Activated CD4-positive, alpha-beta T cell treated with anti-CD3 and anti-CD28 coated beads for 36 hours (primary cell): ENCODE results near the gene NETO2. TPM values are rescaled to one million over a fixed set of nuclear protein-coding genes. Genes with fewer than 3 reads are reported as not detected.
A peak's percentile ranks its signal among the peaks of the same experiment; 100 is the strongest.
"Not testable (repeated sequence)": the region's sequence is repeated elsewhere in the genome, so short reads cannot be mapped to it uniquely, and the experiment has no call there.

Experiments
- ATAC-seq: fragments of 200-7000 bp; cut with Tn5 transposase; one replicate; pipeline ENCODE4 v1.10.0; 2021; ENCODE audit warnings: mild to moderate bottlenecking, moderate library complexity
- CTCF ChIA-PET: fragments of 350-600 bp; sonication (Branson Sonifier 250); formaldehyde crosslinking; loops from one replicate; lab custom pipeline; 2021; ENCODE audit warnings: antibody characterized with exemption; lab: Charles Lee
- POLR2A ChIA-PET: fragments of 350-600 bp; sonication (Branson Sonifier 250); formaldehyde crosslinking; loops from one replicate; lab custom pipeline; 2021; ENCODE audit warnings: antibody characterized with exemption, inconsistent platforms; lab: Charles Lee
- DNase-seq: peaks from one replicate; pipeline ENCODE4 v3.0.0-alpha.2; 2020
- H3K27ac Mint-ChIP-seq: one replicate; pipeline ENCODE4 v1.8.0; 2021; ENCODE audit warnings: mixed read lengths
- H3K27me3 Mint-ChIP-seq: one replicate; pipeline ENCODE4 v1.8.0; 2021; ENCODE audit warnings: mixed read lengths
- H3K36me3 Mint-ChIP-seq: one replicate; pipeline ENCODE4 v1.8.0; 2021; ENCODE audit warnings: low read depth, mixed read lengths
- H3K4me1 Mint-ChIP-seq: one replicate; pipeline ENCODE4 v1.8.0; 2021; ENCODE audit warnings: mixed read lengths
- H3K4me3 Mint-ChIP-seq: one replicate; pipeline ENCODE4 v1.8.0; 2021; ENCODE audit warnings: mild to moderate bottlenecking, moderate library complexity, mixed read lengths
- H3K9me3 Mint-ChIP-seq: one replicate; pipeline ENCODE4 v1.8.0; 2021; ENCODE audit warnings: low read depth, mixed read lengths
- intact Hi-C, 2 experiments: fragments of 100-400 bp; cut with DNase I in 1 of 2; cut with micrococcal nuclease in 1 of 2; formaldehyde crosslinking; loops; one replicate each; pipeline versions ENCODE4 v1.14.2 to v1.15.1; 2022 to 2024; cut with DNase I, micrococcal nuclease
- total RNA-seq, 2 experiments: library from RNA; stranded (reverse); gene quantifications; one replicate each; pipeline ENCODE4 v1.2.3, GENCODE V29; 2021

NETO2 gene
- total RNA-seq, 2 experiments from 2014 or later, result 4.4 to 5.7 TPM

- no peak for ATAC-seq
- no peak overlapping the region for H3K27ac Mint-ChIP-seq
- ChIA-PET CTCF (interaction anchor here (1.2 to 2.2 kb wide), 2 partner anchors 8 to 21 kb away, joined by 3 to 7 read pairs; no protein-coding TSS in a partner anchor), POLR2A (no interaction called here)
- no peaks in the 10 kb centered on the region for H3K36me3 Mint-ChIP-seq
- intact Hi-C loops, result no loop called here
- DNase-seq, result no peak
- H3K4me3 Mint-ChIP-seq, result no peak overlapping the region
- H3K27me3 Mint-ChIP-seq, result no peaks in the 10 kb centered on the region
- no peaks in the 10 kb centered on the region for H3K9me3 Mint-ChIP-seq
- peaks cover 31% of the 10 kb centered on the region for H3K4me1 Mint-ChIP-seq
Measured at GRCh38 chr16:47134550-47134949, 9.2 kb downstream of the NETO2 start.

- H3K4me1 Mint-ChIP-seq, result peaks cover 19% of the 10 kb centered on the region
- ChIA-PET POLR2A (no interaction called here), CTCF (interaction anchor here (0.6 to 0.7 kb wide), 2 partner anchors 28 to 183 kb away, joined by 3 read pairs; no protein-coding TSS in a partner anchor)
- H3K9me3 Mint-ChIP-seq, result no peaks in the 10 kb centered on the region
- no peak overlapping the region for H3K27ac Mint-ChIP-seq
- no peak for DNase-seq
- H3K36me3 Mint-ChIP-seq, result peaks cover 2% of the 10 kb centered on the region
- no peak for ATAC-seq
- H3K4me3 Mint-ChIP-seq, result no peak overlapping the region
- H3K27me3 Mint-ChIP-seq, result no peaks in the 10 kb centered on the region
- intact Hi-C loops, result no loop called here
Measured at GRCh38 chr16:47132308-47132707, 11.4 kb downstream of the NETO2 start.

DNA sequence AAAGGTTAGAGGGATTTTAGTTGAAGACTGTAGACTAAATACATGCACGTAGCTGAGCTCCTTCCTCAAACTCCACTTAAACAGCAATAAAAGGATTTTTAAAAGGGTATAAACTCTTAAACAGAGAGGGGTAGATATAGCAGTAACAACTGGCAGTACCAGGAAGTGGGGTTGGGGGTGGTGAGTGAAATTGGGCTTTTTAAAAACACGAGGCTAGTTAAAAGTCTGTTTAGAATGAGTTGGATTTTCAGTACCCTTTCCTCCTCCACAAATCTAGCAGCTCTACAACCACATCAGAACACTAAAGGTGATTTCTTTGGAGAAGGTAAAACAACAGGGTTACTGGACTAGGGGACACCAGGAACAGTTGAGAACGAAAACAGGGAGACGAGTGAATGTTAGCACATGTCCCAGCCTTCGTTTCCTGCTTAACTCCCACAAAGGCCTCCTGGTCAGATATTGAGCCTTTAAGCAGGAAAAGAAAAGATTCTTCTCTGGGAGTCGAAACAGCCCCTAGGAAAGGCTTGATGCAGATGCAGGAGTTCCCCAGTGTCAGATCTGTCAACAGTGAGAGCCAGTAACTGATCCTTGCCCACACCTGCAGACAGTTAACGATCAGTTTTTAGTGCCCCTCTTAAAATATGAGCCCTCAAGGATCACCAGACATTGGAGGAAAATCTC, 13.8 kb downstream of the NETO2 start:
- H3K9me3 Mint-ChIP-seq, result no peaks in the 10 kb centered on the region
- peaks cover 11% of the 10 kb centered on the region for H3K4me1 Mint-ChIP-seq
- ChIA-PET POLR2A (no interaction called here), CTCF (interaction anchor here (0.7 to 2.7 kb wide), 2 partner anchors 12 to 73 kb away, joined by 4 to 24 read pairs; no protein-coding TSS in a partner anchor)
- peaks cover 5% of the 10 kb centered on the region for H3K36me3 Mint-ChIP-seq
- no peaks in the 10 kb centered on the region for H3K27me3 Mint-ChIP-seq
- intact Hi-C loops, result no loop called here
- ATAC-seq, result peak; percentile 39
- no peak for DNase-seq
- peak overlapping the region; percentile 22 for H3K27ac Mint-ChIP-seq
- no peak overlapping the region for H3K4me3 Mint-ChIP-seq

DNA sequence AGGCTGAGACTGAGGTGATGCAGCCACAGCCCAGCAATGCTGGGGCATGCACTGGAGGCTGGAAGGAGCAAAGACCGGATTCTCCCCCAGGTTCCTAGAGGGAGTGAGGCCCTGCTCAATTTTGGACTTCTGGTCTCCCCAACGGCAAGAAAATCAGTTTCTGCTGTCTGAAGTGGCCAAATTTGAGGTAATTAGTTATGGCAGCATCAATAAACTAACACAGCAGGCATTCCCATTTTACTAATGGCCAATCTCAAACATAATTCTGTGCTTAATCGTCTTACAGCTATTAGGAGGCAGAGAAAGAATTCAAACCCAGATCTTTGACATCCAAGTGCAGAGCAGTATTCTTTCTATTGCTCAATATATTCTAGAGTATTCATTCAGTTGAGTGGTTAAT, 16.2 kb downstream of the NETO2 start:
- CTCF ChIA-PET, result interaction anchor here (1.0 to 1.2 kb wide), 3 partner anchors 14 to 310 kb away, joined by 3 read pairs; no protein-coding TSS in a partner anchor
- Mint-ChIP-seq H3K4me3 (no peak overlapping the region), H3K9me3 (no peaks in the 10 kb centered on the region), H3K36me3 (peaks cover 7% of the 10 kb centered on the region), H3K27ac (no peak overlapping the region), H3K27me3 (no peaks in the 10 kb centered on the region), H3K4me1 (peaks cover 8% of the 10 kb centered on the region)
- POLR2A ChIA-PET, result no interaction called here
- intact Hi-C loops, result no loop called here
- ATAC-seq (no peak), DNase-seq (no peak)

DNA sequence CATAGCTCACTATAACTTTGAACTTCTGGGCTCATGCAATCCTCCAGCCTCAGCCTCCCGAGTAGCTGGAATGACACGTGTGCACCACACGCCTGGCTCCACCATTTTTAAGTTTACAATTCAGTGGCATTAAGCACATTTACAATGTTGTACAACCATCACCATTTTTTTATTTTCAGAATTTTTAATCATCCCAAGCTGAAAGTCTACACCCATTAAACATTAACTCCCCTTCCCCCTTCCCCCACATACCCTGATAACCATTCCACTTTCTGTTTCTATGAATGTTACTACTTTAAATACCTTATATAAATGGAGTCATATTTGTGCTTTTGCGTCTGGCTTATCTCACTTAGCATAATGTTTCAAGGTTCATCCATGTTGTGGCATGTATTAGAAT, 18.0 kb downstream of the NETO2 start:
- Mint-ChIP-seq H3K9me3 (no peaks in the 10 kb centered on the region), H3K27me3 (no peaks in the 10 kb centered on the region), H3K4me3 (no peak overlapping the region), H3K4me1 (peaks cover 8% of the 10 kb centered on the region), H3K36me3 (peaks cover 14% of the 10 kb centered on the region), H3K27ac (no peak overlapping the region)
- ATAC-seq (no peak), DNase-seq (no peak)
- intact Hi-C loops, result no loop called here
- ChIA-PET POLR2A (no interaction called here), CTCF (interaction anchor here (1.1 to 2.1 kb wide), 4 partner anchors 16 to 1497 kb away, joined by 3 to 6 read pairs (median 5); partner anchors contain the start of gene NETO2)

DNA sequence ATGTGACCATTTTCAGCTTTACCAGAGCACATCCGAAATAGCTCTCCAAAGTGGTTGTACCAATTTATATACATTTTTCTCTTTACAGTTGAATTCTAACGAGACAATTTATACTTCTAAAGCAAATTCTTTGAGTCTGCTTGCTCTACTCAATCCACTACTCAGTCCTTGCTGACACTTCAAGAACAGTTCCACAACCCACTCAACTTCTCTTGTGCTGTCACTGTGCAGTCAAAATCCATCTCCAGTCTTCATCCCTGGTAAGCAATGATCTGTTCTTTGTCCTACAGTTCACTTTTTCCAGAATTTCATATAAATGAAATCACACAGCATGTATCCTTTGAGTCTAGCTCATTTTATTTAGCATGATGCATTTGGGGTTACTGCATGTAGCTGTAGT, 30.6 kb downstream of the NETO2 start:
- POLR2A ChIA-PET, result interaction anchor here (1.4 kb wide), 1 partner anchor 29 kb away, joined by 5 read pairs; no protein-coding TSS in a partner anchor
- DNase-seq (no peak), ATAC-seq (peak; percentile 42)
- CTCF ChIA-PET, result interaction anchor here (0.6 to 2.1 kb wide), 7 partner anchors 20 to 1011 kb away, joined by 3 to 11 read pairs (median 4); partner anchors contain the start of gene NETO2
- peaks cover 6% of the 10 kb centered on the region for H3K27me3 Mint-ChIP-seq
- H3K4me1 Mint-ChIP-seq, result peaks cover 25% of the 10 kb centered on the region
- H3K36me3 Mint-ChIP-seq, result peaks cover 14% of the 10 kb centered on the region
- H3K4me3 Mint-ChIP-seq, result no peak overlapping the region
- intact Hi-C loops, result loop anchor here in 1 of 2 experiments (1.0 to 10.0 kb wide), 6 partner anchors 76 to 1344 kb away; partner anchors contain the start of gene DNAJA2
- H3K27ac Mint-ChIP-seq, result no peak overlapping the region
- no peaks in the 10 kb centered on the region for H3K9me3 Mint-ChIP-seq

DNA sequence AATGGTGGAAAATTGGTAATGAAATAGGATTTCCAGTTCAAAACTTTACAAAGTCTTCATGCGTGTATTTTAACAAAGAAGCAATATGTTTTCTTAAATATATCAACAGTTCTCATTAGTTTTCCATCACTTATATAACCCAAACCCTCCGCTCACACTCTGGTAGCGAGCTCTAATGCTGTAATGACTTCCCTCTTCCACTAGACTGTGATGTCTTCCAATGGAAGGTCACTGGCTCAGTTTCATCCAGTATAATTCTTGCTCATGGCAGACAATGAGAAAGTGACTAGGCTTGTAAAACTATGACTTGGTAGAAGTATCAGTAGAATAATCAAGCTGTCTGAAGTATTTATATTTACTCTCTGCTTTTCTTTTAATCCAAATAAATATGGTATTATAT, 32.8 kb downstream of the NETO2 start:
- no peaks in the 10 kb centered on the region for H3K9me3 Mint-ChIP-seq
- peaks cover 23% of the 10 kb centered on the region for H3K4me1 Mint-ChIP-seq
- peaks cover 10% of the 10 kb centered on the region for H3K36me3 Mint-ChIP-seq
- H3K4me3 Mint-ChIP-seq, result no peak overlapping the region
- ATAC-seq, result no peak
- no peak for DNase-seq
- POLR2A ChIA-PET, result no interaction called here
- H3K27ac Mint-ChIP-seq, result no peak overlapping the region
- CTCF ChIA-PET, result interaction anchor here (0.5 to 1.6 kb wide), 4 partner anchors 31 to 961 kb away, joined by 3 to 12 read pairs (median 4); partner anchors contain the start of gene DNAJA2
- peaks cover 3% of the 10 kb centered on the region for H3K27me3 Mint-ChIP-seq
- intact Hi-C loops, result loop anchor here in 1 of 2 experiments (5.0 to 10.0 kb wide), 4 partner anchors 74 to 1346 kb away; no protein-coding TSS in a partner anchor

DNA sequence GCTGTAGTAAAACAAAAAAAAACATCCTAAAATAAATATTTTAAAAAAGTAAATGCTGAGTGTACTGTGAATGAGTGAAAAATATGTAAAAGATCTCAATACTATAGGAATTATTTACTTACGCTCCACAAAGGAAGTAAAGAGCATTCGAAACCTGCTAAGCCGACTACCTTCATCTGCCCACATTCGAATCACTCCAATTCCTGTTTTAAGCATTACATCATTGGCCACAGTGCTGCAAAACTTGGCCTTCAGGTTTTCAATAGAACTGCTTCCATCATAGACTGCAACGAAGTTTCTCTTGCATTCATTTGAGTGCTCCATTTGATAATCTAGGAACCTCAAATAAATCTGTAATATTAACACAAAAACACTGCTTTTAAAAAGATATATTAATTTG, 34.4 kb downstream of the NETO2 start:
- peaks cover 15% of the 10 kb centered on the region for H3K4me1 Mint-ChIP-seq
- intact Hi-C loops, result no loop called here
- H3K27ac Mint-ChIP-seq, result no peak overlapping the region
- ChIA-PET POLR2A (no interaction called here), CTCF (interaction anchor here (1.2 kb wide), 1 partner anchor 35 kb away, joined by 4 read pairs; the partner anchor contains the start of gene NETO2)
- DNase-seq (no peak), ATAC-seq (no peak)
- no peak overlapping the region for H3K4me3 Mint-ChIP-seq
- H3K36me3 Mint-ChIP-seq, result peaks cover 11% of the 10 kb centered on the region
- peaks cover 3% of the 10 kb centered on the region for H3K27me3 Mint-ChIP-seq
- H3K9me3 Mint-ChIP-seq, result no peaks in the 10 kb centered on the region

DNA sequence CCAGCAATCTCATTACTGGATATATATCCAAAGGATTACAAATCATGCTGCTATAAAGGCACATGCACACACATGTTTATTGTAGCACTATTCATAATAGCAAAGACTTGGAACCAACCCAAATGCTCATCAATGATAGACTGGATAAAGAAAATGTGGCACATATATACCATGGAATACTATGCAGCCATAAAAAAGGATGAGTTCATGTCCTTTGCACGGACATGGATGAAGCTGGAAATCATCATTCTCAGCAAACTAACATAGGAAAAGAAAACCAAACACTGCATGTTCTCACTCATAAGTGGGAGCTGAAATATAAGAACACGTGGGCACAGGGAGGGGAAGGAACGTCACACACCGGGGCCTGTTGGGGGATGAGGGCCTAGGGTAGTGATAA, 40.8 kb downstream of the NETO2 start:
- H3K9me3 Mint-ChIP-seq, ATAC-seq, CTCF ChIA-PET, H3K27ac Mint-ChIP-seq, H3K4me1 Mint-ChIP-seq, H3K4me3 Mint-ChIP-seq, DNase-seq, H3K27me3 Mint-ChIP-seq, intact Hi-C loops: not testable (repeated sequence)
- POLR2A ChIA-PET, result interaction anchor here (0.6 kb wide), 1 partner anchor 541 kb away, joined by 3 read pairs; no protein-coding TSS in a partner anchor
- peaks cover 27% of the 10 kb centered on the region for H3K36me3 Mint-ChIP-seq

DNA sequence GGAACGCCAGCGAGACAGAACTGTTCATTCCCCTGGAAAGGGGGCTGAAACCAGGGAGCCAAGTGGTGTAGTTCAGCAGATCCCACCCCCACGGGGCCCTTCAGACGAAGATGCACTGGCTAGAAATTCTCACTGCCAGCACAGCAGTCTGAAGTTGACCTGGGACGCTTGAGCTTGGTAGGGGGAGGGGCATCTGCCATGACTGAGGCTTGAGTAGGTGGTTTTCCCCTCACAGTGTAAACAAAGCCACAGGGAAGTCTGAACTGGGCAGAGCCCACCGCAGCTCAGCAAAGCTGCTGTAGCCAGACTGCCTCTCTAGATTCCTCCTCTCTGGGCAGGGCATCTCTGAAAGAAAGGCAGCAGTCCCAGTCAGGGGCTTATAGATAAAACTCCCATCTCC, 46.6 kb downstream of the NETO2 start:
- CTCF ChIA-PET, result interaction anchor here (1.1 kb wide), 2 partner anchors 44 to 59 kb away, joined by 3 to 4 read pairs; no protein-coding TSS in a partner anchor
- intact Hi-C loops, ATAC-seq, H3K4me1 Mint-ChIP-seq, H3K9me3 Mint-ChIP-seq, H3K27ac Mint-ChIP-seq, DNase-seq, POLR2A ChIA-PET, H3K27me3 Mint-ChIP-seq, H3K4me3 Mint-ChIP-seq: not testable (repeated sequence)
- H3K36me3 Mint-ChIP-seq, result peaks cover 27% of the 10 kb centered on the region

DNA sequence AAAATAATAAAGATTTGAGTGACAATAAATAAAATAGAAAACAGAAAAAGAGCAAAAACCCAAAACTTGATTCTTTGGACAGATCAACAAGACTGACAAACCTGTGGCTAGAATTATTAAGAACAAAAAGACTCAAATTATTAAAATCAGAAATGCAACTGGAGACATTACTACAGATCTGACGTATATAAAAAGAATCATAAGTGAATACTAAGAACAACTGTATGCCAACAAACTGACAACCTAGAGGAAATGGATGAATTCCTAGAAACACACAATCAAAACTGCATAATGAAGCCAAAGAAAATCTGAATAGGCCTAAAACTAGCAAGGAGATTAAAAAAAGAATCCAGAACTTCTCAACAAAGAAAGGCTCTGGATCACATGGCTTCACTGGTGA, 47.4 kb downstream of the NETO2 start:
- Mint-ChIP-seq H3K9me3 (no peaks in the 10 kb centered on the region), H3K27ac (peak overlapping the region; percentile 17), H3K4me3 (no peak overlapping the region), H3K4me1 (peaks cover 8% of the 10 kb centered on the region), H3K36me3 (peaks cover 24% of the 10 kb centered on the region), H3K27me3 (peaks cover 3% of the 10 kb centered on the region)
- intact Hi-C loops, result no loop called here
- ChIA-PET CTCF (interaction anchor here (1.1 kb wide), 1 partner anchor 58 kb away, joined by 3 read pairs; no protein-coding TSS in a partner anchor), POLR2A (no interaction called here)
- no peak for DNase-seq
- peak; percentile 30 for ATAC-seq
